ENCODE results near the gene GAS2.

Gene GAS2

GRCh38 chr11:22702031-22702430 is 35.6 kb downstream of the GAS2 start:
- no peaks in the 10 kb centered on the region for H3K36me3 ChIP-seq (ENCODE audit: control insufficient read depth, insufficient read depth, low read length)
- H3K4me3 ChIP-seq (ENCODE audit: extremely low read depth, insufficient read depth, low read length, poor library complexity, severe bottlenecking) = no peak overlapping the region
- H3K27ac ChIP-seq (ENCODE audit: low read depth, low read length, severe bottlenecking) = no peak overlapping the region
- no peaks in the 10 kb centered on the region for H3K9me3 ChIP-seq (ENCODE audit: control insufficient read depth, low read length)
- H3K4me1 ChIP-seq (ENCODE audit: control insufficient read depth, insufficient read depth, low read length, poor library complexity, severe bottlenecking) = peaks cover 15% of the 10 kb centered on the region

GRCh38 chr11:22703040-22703439 is 36.6 kb downstream of the GAS2 start:
- H3K36me3 ChIP-seq (ENCODE audit: control insufficient read depth, insufficient read depth, low read length) = no peaks in the 10 kb centered on the region
- no peak overlapping the region for H3K4me3 ChIP-seq (ENCODE audit: extremely low read depth, insufficient read depth, low read length, poor library complexity, severe bottlenecking)
- peaks cover 15% of the 10 kb centered on the region for H3K4me1 ChIP-seq (ENCODE audit: control insufficient read depth, insufficient read depth, low read length, poor library complexity, severe bottlenecking)
- peak overlapping the region; percentile 96 for H3K27ac ChIP-seq (ENCODE audit: low read depth, low read length, severe bottlenecking)
- WGBS, 2 experiments (ENCODE audit: insufficient coverage in 2 of 2) = 39 to 65% methylated on average over 3 of the region's 3 CpGs
- no peaks in the 10 kb centered on the region for H3K9me3 ChIP-seq (ENCODE audit: control insufficient read depth, low read length)

GRCh38 chr11:22703591-22703990 is 37.2 kb downstream of the GAS2 start:
- WGBS, 2 experiments (ENCODE audit: insufficient coverage in 2 of 2) = no CpG with 5 or more reads among the region's 2 CpGs
- Histone ChIP-seq H3K27ac (ENCODE audit: low read depth, low read length, severe bottlenecking) (peak overlapping the region; percentile 96), H3K36me3 (ENCODE audit: control insufficient read depth, insufficient read depth, low read length) (no peaks in the 10 kb centered on the region), H3K4me3 (ENCODE audit: extremely low read depth, insufficient read depth, low read length, poor library complexity, severe bottlenecking) (no peak overlapping the region), H3K9me3 (ENCODE audit: control insufficient read depth, low read length) (no peaks in the 10 kb centered on the region), H3K4me1 (ENCODE audit: control insufficient read depth, insufficient read depth, low read length, poor library complexity, severe bottlenecking) (peaks cover 15% of the 10 kb centered on the region)

GRCh38 chr11:22707119-22707899 is 40.9 kb downstream of the GAS2 start:
- Histone ChIP-seq H3K36me3 (ENCODE audit: control insufficient read depth, insufficient read depth, low read length) (no peaks in the 10 kb centered on the region), H3K9me3 (ENCODE audit: control insufficient read depth, low read length) (no peaks in the 10 kb centered on the region), H3K27ac (ENCODE audit: low read depth, low read length, severe bottlenecking) (no peak overlapping the region), H3K4me1 (ENCODE audit: control insufficient read depth, insufficient read depth, low read length, poor library complexity, severe bottlenecking) (peaks cover 14% of the 10 kb centered on the region), H3K4me3 (ENCODE audit: extremely low read depth, insufficient read depth, low read length, poor library complexity, severe bottlenecking) (no peak overlapping the region)
- WGBS, 2 experiments (ENCODE audit: insufficient coverage in 2 of 2) = 83 to 90% methylated on average over 1 of the region's 3 CpGs

GRCh38 chr11:22711071-22711770 is 44.8 kb downstream of the GAS2 start:
- no peaks in the 10 kb centered on the region for H3K36me3 ChIP-seq (ENCODE audit: control insufficient read depth, insufficient read depth, low read length)
- no peaks in the 10 kb centered on the region for H3K9me3 ChIP-seq (ENCODE audit: control insufficient read depth, low read length)
- H3K4me3 ChIP-seq (ENCODE audit: extremely low read depth, insufficient read depth, low read length, poor library complexity, severe bottlenecking) = no peak overlapping the region
- no peaks in the 10 kb centered on the region for H3K4me1 ChIP-seq (ENCODE audit: control insufficient read depth, insufficient read depth, low read length, poor library complexity, severe bottlenecking)
- WGBS, 2 experiments (ENCODE audit: insufficient coverage in 2 of 2) = 84 to 90% methylated on average over 3 of the region's 3 CpGs
- no peak overlapping the region for H3K27ac ChIP-seq (ENCODE audit: low read depth, low read length, severe bottlenecking)

- H3K27ac ChIP-seq (ENCODE audit: low read depth, low read length, severe bottlenecking) = no peak overlapping the region
- no peak overlapping the region for H3K4me3 ChIP-seq (ENCODE audit: extremely low read depth, insufficient read depth, low read length, poor library complexity, severe bottlenecking)
- WGBS, 2 experiments (ENCODE audit: insufficient coverage in 2 of 2) = 92 to 100% methylated on average over 1 of the region's 1 CpG
- H3K4me1 ChIP-seq (ENCODE audit: control insufficient read depth, insufficient read depth, low read length, poor library complexity, severe bottlenecking) = no peaks in the 10 kb centered on the region
- H3K36me3 ChIP-seq (ENCODE audit: control insufficient read depth, insufficient read depth, low read length) = no peaks in the 10 kb centered on the region
- H3K9me3 ChIP-seq (ENCODE audit: control insufficient read depth, low read length) = no peaks in the 10 kb centered on the region
These were observed 45.5 kb downstream of the GAS2 start for GRCh38 chr11:22711880-22712279.

GRCh38 chr11:22713336-22713735 is 46.9 kb downstream of the GAS2 start:
- H3K36me3 ChIP-seq (ENCODE audit: control insufficient read depth, insufficient read depth, low read length) = no peaks in the 10 kb centered on the region
- H3K27ac ChIP-seq (ENCODE audit: low read depth, low read length, severe bottlenecking) = no peak overlapping the region
- no CpG with 5 or more reads among the region's 1 CpG for WGBS, 2 experiments (ENCODE audit: insufficient coverage in 2 of 2)
- H3K4me3 ChIP-seq (ENCODE audit: extremely low read depth, insufficient read depth, low read length, poor library complexity, severe bottlenecking) = no peak overlapping the region
- H3K4me1 ChIP-seq (ENCODE audit: control insufficient read depth, insufficient read depth, low read length, poor library complexity, severe bottlenecking) = no peaks in the 10 kb centered on the region
- H3K9me3 ChIP-seq (ENCODE audit: control insufficient read depth, low read length) = no peaks in the 10 kb centered on the region

GRCh38 chr11:22715971-22716370 is 49.6 kb downstream of the GAS2 start:
- Histone ChIP-seq H3K4me1 (ENCODE audit: control insufficient read depth, insufficient read depth, low read length, poor library complexity, severe bottlenecking) (no peaks in the 10 kb centered on the region), H3K9me3 (ENCODE audit: control insufficient read depth, low read length) (no peaks in the 10 kb centered on the region), H3K36me3 (ENCODE audit: control insufficient read depth, insufficient read depth, low read length) (no peaks in the 10 kb centered on the region), H3K27ac (ENCODE audit: low read depth, low read length, severe bottlenecking) (no peak overlapping the region), H3K4me3 (ENCODE audit: extremely low read depth, insufficient read depth, low read length, poor library complexity, severe bottlenecking) (no peak overlapping the region)
- 67 to 100% methylated on average over 1 to 2 of the region's 3 CpGs for WGBS, 2 experiments (ENCODE audit: insufficient coverage in 2 of 2)

GRCh38 chr11:22720457-22720856 is 54.0 kb downstream of the GAS2 start:
- no peaks in the 10 kb centered on the region for H3K4me1 ChIP-seq (ENCODE audit: control insufficient read depth, insufficient read depth, low read length, poor library complexity, severe bottlenecking)
- H3K27ac ChIP-seq (ENCODE audit: low read depth, low read length, severe bottlenecking) = no peak overlapping the region
- no CpG with 5 or more reads among the region's 3 CpGs for WGBS, 2 experiments (ENCODE audit: insufficient coverage in 2 of 2)
- H3K9me3 ChIP-seq (ENCODE audit: control insufficient read depth, low read length) = no peaks in the 10 kb centered on the region
- H3K4me3 ChIP-seq (ENCODE audit: extremely low read depth, insufficient read depth, low read length, poor library complexity, severe bottlenecking) = no peak overlapping the region
- no peaks in the 10 kb centered on the region for H3K36me3 ChIP-seq (ENCODE audit: control insufficient read depth, insufficient read depth, low read length)

- 80 to 100% methylated on average over 2 of the region's 3 CpGs for WGBS, 2 experiments (ENCODE audit: insufficient coverage in 2 of 2)
- Histone ChIP-seq H3K4me3 (ENCODE audit: extremely low read depth, insufficient read depth, low read length, poor library complexity, severe bottlenecking) (no peak overlapping the region), H3K4me1 (ENCODE audit: control insufficient read depth, insufficient read depth, low read length, poor library complexity, severe bottlenecking) (no peaks in the 10 kb centered on the region), H3K27ac (ENCODE audit: low read depth, low read length, severe bottlenecking) (no peak overlapping the region), H3K36me3 (ENCODE audit: control insufficient read depth, insufficient read depth, low read length) (no peaks in the 10 kb centered on the region), H3K9me3 (ENCODE audit: control insufficient read depth, low read length) (no peaks in the 10 kb centered on the region)
These were observed 56.9 kb downstream of the GAS2 start for GRCh38 chr11:22723274-22723673.

GRCh38 chr11:22725079-22725478 is 58.7 kb downstream of the GAS2 start:
- H3K27ac ChIP-seq (ENCODE audit: low read depth, low read length, severe bottlenecking) = no peak overlapping the region
- 75 to 80% methylated on average over 1 of the region's 3 CpGs for WGBS, 2 experiments (ENCODE audit: insufficient coverage in 2 of 2)

More at GRCh38 chr11:22725079-22725478, 58.7 kb downstream of the GAS2 start:
- H3K36me3 ChIP-seq (ENCODE audit: control insufficient read depth, insufficient read depth, low read length) = no peaks in the 10 kb centered on the region
- H3K4me1 ChIP-seq (ENCODE audit: control insufficient read depth, insufficient read depth, low read length, poor library complexity, severe bottlenecking) = no peaks in the 10 kb centered on the region
- no peaks in the 10 kb centered on the region for H3K9me3 ChIP-seq (ENCODE audit: control insufficient read depth, low read length)
- no peak overlapping the region for H3K4me3 ChIP-seq (ENCODE audit: extremely low read depth, insufficient read depth, low read length, poor library complexity, severe bottlenecking)
